NCI-H526 treated with DMSO at 0.1 percent for 48 hours (cell line): Measurements from ENCODE around the gene OR13C8.
"Not testable (repeated sequence)": the region's sequence is repeated elsewhere in the genome, so short reads cannot be mapped to it uniquely, and the experiment has no call there.

ENCODE experiments used
- DNase-seq: peaks from one replicate; lab custom pipeline; 2025; lab: John Stamatoyannopoulos, UW

The OR13C8 gene, protein sequence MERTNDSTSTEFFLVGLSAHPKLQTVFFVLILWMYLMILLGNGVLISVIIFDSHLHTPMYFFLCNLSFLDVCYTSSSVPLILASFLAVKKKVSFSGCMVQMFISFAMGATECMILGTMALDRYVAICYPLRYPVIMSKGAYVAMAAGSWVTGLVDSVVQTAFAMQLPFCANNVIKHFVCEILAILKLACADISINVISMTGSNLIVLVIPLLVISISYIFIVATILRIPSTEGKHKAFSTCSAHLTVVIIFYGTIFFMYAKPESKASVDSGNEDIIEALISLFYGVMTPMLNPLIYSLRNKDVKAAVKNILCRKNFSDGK

GRCh38 chr9:104568868-104569267 lies at the start of gene OR13C8:
OR13C8 (plus strand) TSS chr9:104569168; CDS start chr9:104569168, 0 bp downstream.
- DNase-seq: no peak

- not testable (repeated sequence) for DNase-seq
These were observed 48.7 kb upstream of the OR13C8 start for GRCh38 chr9:104520241-104520640.

GRCh38 chr9:104527109-104527508 lies 41.9 kb upstream of the OR13C8 start, which contains the start of gene OR13C4:
OR13C4 (minus strand) TSS chr9:104527209; CDS start chr9:104527209, 0 bp downstream.
- no peak for DNase-seq

DNA sequence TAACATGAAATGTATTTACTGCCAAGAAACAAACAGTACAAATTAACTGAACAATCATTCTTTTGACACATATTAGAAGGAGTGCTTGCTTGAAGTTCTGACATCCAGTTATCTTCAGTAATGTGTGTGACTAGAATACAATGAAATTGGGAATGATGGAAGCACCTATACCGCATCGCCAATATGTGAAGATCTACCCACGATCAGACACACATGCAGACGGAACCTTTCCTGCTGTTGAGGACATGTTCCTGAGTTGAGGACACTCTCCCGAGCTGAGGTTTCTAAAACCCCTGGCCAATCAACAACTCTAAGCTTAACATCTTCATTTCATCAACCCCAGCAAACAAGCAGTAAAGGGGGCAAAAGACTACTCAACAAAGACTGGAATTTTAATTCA lies 32.2 kb upstream of the OR13C8 start, which contains the start of gene OR13C3:
TSS of gene OR13C3 (minus strand) at position 101 of the 400 bp plus-strand sequence. CDS start 133 bp downstream, outside the sequence.
- no peak for DNase-seq

- DNase-seq: no peak
These were observed 29.7 kb upstream of the OR13C8 start for GRCh38 chr9:104539275-104539674.

DNA sequence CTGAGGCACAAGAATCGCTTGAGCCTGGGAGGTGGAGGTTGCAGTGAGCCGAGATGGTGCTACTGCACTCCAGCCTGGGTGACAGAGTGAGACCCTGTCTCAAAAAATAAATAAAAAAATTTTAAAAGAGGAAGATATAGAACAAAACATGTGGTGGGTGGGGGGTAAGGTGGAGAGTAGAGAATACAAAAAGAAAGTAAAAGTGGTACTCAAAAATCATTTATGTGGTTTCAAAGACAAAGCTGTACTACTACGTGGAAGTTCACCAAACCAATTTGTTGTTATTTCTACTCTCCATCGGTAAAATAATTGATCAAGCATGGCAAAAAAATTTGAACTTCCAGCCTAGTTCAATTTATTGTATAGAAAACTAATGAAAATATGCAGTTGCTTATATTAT lies 24.3 kb upstream of the OR13C8 start:
- no peak for DNase-seq

DNA sequence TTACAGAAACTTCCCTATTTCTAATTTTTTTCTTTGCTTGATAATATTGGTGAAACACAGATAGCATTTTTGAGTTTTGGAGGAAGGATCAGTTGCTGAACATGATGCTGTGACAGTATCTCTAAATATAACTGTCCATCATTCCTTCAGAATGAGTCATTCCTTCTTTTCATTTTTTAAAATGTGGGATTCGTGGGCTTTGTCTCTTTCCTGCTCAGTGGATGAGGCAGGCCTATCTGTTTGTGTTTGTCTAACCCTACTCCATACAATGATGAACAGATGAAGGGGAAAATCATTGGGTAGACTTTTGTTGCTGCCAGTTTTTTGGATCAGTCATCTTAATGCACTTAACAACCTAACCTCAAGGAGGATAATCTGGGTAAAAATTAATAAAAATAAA lies 15.7 kb upstream of the OR13C8 start:
- DNase-seq: no peak

DNA sequence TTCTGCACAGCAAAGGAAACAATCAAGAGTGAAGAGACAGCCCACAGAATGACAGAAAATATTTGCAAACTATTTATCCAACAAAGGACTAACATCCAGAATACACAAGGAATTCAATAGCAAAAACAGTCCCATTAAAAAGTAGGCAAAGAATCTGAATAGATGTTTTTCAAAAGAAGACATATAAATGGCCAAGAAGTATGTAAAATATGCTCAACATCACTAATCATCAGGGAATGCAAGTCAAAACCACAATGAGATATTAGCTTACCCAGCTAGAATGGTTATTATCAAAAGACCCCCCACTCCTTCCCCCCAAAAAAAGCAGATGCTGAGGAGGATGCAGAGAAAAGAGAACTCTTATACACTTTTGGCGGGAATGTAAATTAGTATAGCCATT lies 13.4 kb upstream of the OR13C8 start:
- no peak for DNase-seq

- DNase-seq: no peak
These were observed 11.9 kb upstream of the OR13C8 start for GRCh38 chr9:104556830-104557634.

- no peak for DNase-seq
These were observed 4.6 kb upstream of the OR13C8 start for GRCh38 chr9:104564358-104564757.

- DNase-seq: no peak
These were observed 3.6 kb downstream of the OR13C8 start for GRCh38 chr9:104572612-104573011.

- DNase-seq: no peak
These were observed 6.5 kb downstream of the OR13C8 start for GRCh38 chr9:104575456-104575855.

- DNase-seq: no peak
These were observed 8.3 kb downstream of the OR13C8 start for GRCh38 chr9:104577263-104577662.

DNA sequence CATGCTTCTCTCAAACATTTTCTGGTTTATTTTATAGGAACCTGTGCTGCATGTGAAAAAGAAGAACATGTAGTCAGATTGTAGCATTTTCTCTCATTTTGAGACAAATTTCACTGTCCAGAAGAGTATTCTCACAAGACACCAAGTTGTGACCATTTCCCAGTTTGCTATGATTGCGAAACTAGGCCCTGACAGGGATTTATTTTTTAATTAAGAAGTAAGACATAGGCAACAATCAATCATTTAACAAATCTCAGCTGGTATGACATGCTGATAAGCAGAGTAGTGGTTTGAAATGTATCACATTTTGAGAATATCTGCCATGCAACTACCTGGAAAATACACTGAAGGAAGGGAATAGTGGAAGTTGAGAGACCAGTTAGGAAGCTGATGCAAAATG lies 11.6 kb downstream of the OR13C8 start:
- DNase-seq: no peak

GRCh38 chr9:104586496-104587180 lies 17.7 kb downstream of the OR13C8 start:
- DNase-seq: no peak

- no peak for DNase-seq
These were observed 20.7 kb downstream of the OR13C8 start for GRCh38 chr9:104589626-104590025.

DNA sequence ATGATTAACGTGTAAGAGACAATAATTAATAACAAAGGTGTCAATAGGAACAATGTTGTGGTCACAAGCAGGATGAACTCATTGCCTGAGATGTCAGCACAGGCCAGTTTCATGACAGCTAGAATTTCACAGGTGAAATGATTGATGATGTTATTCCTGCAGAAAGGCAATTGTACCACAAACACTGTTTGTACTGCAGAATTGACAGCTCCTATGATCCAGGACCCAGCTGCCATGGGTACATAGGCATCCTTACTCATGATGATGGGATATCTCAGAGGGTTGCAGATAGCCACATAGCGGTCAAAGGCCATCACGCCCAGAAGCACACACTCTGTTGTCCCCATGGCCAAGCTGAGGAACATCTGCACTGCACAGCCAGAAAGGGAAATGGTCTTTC lies 29.8 kb downstream of the OR13C8 start:
- not testable (repeated sequence) for DNase-seq

- not testable (repeated sequence) for DNase-seq
These were observed 30.3 kb downstream of the OR13C8 start, which contains the start of gene OR13C5 for GRCh38 chr9:104599313-104599712. OR13C5 (minus strand) TSS chr9:104599413; CDS start chr9:104599413, 0 bp downstream.

- no peak for DNase-seq
These were observed 35.8 kb downstream of the OR13C8 start for GRCh38 chr9:104604801-104605200.

- DNase-seq: not testable (repeated sequence)
These were observed 36.6 kb downstream of the OR13C8 start, which contains the start of gene OR13C2 for GRCh38 chr9:104605527-104605926. OR13C2 (minus strand) TSS chr9:104605627; CDS start chr9:104605627, 0 bp downstream.

GRCh38 chr9:104606152-104606551 lies 37.2 kb downstream of the OR13C8 start:
- DNase-seq: no peak

GRCh38 chr9:104608336-104608735 lies 39.4 kb downstream of the OR13C8 start:
- DNase-seq: no peak
